PC-9 (cell line): ENCODE measurements around the gene SIGLEC11. TPM values are rescaled to one million over a fixed set of nuclear protein-coding genes. Genes with fewer than 3 reads are reported as not detected.

Experiments
- BruUV-seq: library from RNA; stranded (reverse); fragments of 400-500 nt; replicated peaks from 2 replicates; lab custom pipeline; 2021; lab: Mats Ljungman, UMichigan
- CTCF ChIA-PET: fragments of 300-600 bp; sonication (Branson Sonifier 250); formaldehyde crosslinking; loops from one replicate; lab custom pipeline; 2022; ENCODE audit warnings: antibody characterized with exemption; lab: Charles Lee
- POLR2A ChIA-PET: fragments of 300-600 bp; sonication (Branson Sonifier 250); formaldehyde crosslinking; loops from one replicate; lab custom pipeline; 2022; ENCODE audit warnings: antibody characterized with exemption; ENCODE audit not compliant: unreplicated experiment; lab: Charles Lee
- DNase-seq, 2 experiments: peaks; one replicate each; pipeline versions ENCODE4 v3.0.0 to v3.0.0-alpha.2; 2015 to 2022; ENCODE audit warnings: mixed read lengths in 1 of 2
- H2AFZ ChIP-seq: fragments of 200-600 bp; sonication (generic); 2 replicates; pipeline ENCODE4 v1.8.1; 2017; ENCODE audit warnings: antibody characterized with exemption
- H3F3A ChIP-seq: fragments of 200-600 bp; sonication (generic); 2 replicates; pipeline ENCODE4 v1.8.1; 2017; ENCODE audit warnings: antibody characterized with exemption, mild to moderate bottlenecking, low read depth; ENCODE audit not compliant: insufficient read depth
- H3K27ac ChIP-seq: fragments of 200-600 bp; sonication (generic); 2 replicates; pipeline ENCODE4 v1.6.1; 2016; ENCODE audit warnings: mixed run types
- H3K27me3 ChIP-seq: fragments of 200-600 bp; sonication (generic); 2 replicates; pipeline ENCODE4 v1.6.1; 2016; ENCODE audit warnings: low read depth, mixed run types; ENCODE audit not compliant: insufficient read depth
- H3K36me3 ChIP-seq: fragments of 200-600 bp; sonication (generic); 2 replicates; pipeline ENCODE4 v1.6.1; 2016; ENCODE audit warnings: low read depth, mixed run types
- H3K4me1 ChIP-seq: fragments of 200-600 bp; sonication (generic); replicated peaks from 2 replicates; pipeline ENCODE4 v1.6.1; 2016; ENCODE audit warnings: mixed run types; ENCODE audit not compliant: insufficient read depth
- H3K4me2 ChIP-seq: fragments of 200-600 bp; sonication (generic); 2 replicates; pipeline ENCODE4 v1.6.1; 2017; ENCODE audit warnings: mixed run types
- H3K4me3 ChIP-seq: fragments of 200-600 bp; sonication (generic); 2 replicates; pipeline ENCODE4 v1.6.1; 2016; ENCODE audit warnings: mixed run types
- H3K79me2 ChIP-seq: fragments of 200-600 bp; sonication (generic); 2 replicates; pipeline ENCODE4 v1.6.1; 2017; ENCODE audit warnings: low read depth, mixed run types
- H3K9me2 ChIP-seq: fragments of 200-600 bp; sonication (generic); 2 replicates; pipeline ENCODE4 v1.8.1; 2017; ENCODE audit warnings: mild to moderate bottlenecking; ENCODE audit not compliant: insufficient read depth
- H3K9me3 ChIP-seq: fragments of 200-600 bp; sonication (generic); 2 replicates; pipeline ENCODE4 v1.8.1; 2016; ENCODE audit warnings: low read depth; ENCODE audit not compliant: insufficient read depth
- H4K20me1 ChIP-seq: fragments of 200-600 bp; sonication (generic); 2 replicates; pipeline ENCODE4 v1.8.1; 2017; ENCODE audit not compliant: insufficient read depth
- CTCF ChIP-seq: fragments of 200-600 bp; sonication (generic); conservative IDR thresholded peaks from 2 replicates; pipeline ENCODE4 v1.6.1; 2017; ENCODE audit warnings: mixed run types, antibody characterized with exemption, mild to moderate bottlenecking, moderate library complexity
- EZH2 ChIP-seq: fragments of 200-600 bp; sonication (generic); IDR thresholded peaks from 2 replicates; pipeline ENCODE4 v1.8.0; 2017; ENCODE audit warnings: antibody characterized with exemption, low read depth
- intact Hi-C: fragments of 100-400 bp; cut with micrococcal nuclease; formaldehyde crosslinking; loops from one replicate; pipeline ENCODE4 v1.10.0; 2022; ENCODE audit not compliant: unreplicated experiment
- total RNA-seq: library from RNA; stranded (reverse); gene quantifications from 2 replicates; pipeline ENCODE4 v1.2.3, GENCODE V29; 2021

Gene SIGLEC11
- total RNA-seq, 1 experiment from 2014 or later = not detected

- intact Hi-C loops = no loop called here
- Histone ChIP-seq H3K79me2 (no peaks in the 10 kb centered on the region), H3K9me2 (no peaks in the 10 kb centered on the region), H2AFZ (no peak overlapping the region), H3K27me3 (no peaks in the 10 kb centered on the region), H3K9me3 (no peaks in the 10 kb centered on the region), H3K36me3 (0 out of 2 replicates have a peak, but pooled peaks cover 7% of the 10 kb centered on the region), H3K4me2 (no peak overlapping the region), H3F3A (peaks cover 13% of the 10 kb centered on the region; the same call in 1 of the 2 replicates), H3K4me3 (no peak overlapping the region), H4K20me1 (peaks cover 9% of the 10 kb centered on the region), H3K27ac (no peak overlapping the region), H3K4me1 (no peaks in the 10 kb centered on the region)
- ChIA-PET POLR2A (no interaction called here), CTCF (interaction anchor here (0.7 kb wide), 1 partner anchor 25 kb away, joined by 4 read pairs; the partner anchor contains the start of gene NUP62)
- no peak for TF ChIP-seq CTCF
- TF ChIP-seq EZH2 = no peak
- DNase-seq = no peak
- no TSS peak for BruUV-seq
Measured at GRCh38 chr19:49904136-49904535, 56.8 kb downstream of the SIGLEC11 start.

Other genes with a start within 250 kb of the SIGLEC11 start
- not detected in 2 replicates for gene TSKS, start 197.9 kb downstream of the SIGLEC11 start, total RNA-seq
- gene AP2A1, start 194.2 kb downstream of the SIGLEC11 start, total RNA-seq = 91.8 and 95.1 TPM in 2 replicates
- 50.0 and 60.4 TPM in 2 replicates for gene FUZ, start 147.9 kb downstream of the SIGLEC11 start, total RNA-seq
- gene MED25, start 142.9 kb downstream of the SIGLEC11 start, total RNA-seq = 92.2 and 99.6 TPM in 2 replicates
- gene PTOV1, start 110.0 kb downstream of the SIGLEC11 start, total RNA-seq = 151 and 155 TPM in 2 replicates
- 82.7 and 85.6 TPM in 2 replicates for gene PNKP, start 93.6 kb downstream of the SIGLEC11 start, total RNA-seq
- gene AKT1S1, start 83.8 kb downstream of the SIGLEC11 start, total RNA-seq = 109 and 143 TPM in 2 replicates
- 52.1 and 62.3 TPM in 2 replicates for gene TBC1D17, start 83.5 kb downstream of the SIGLEC11 start, total RNA-seq
- 0.85 TPM in 1 of 2 replicates, not detected in the other for gene IL4I1, start 64.3 kb downstream of the SIGLEC11 start, total RNA-seq
- gene ATF5, start 32.0 kb downstream of the SIGLEC11 start, total RNA-seq = 15.3 and 19.2 TPM in 2 replicates
- 66.8 and 101 TPM in 2 replicates for gene NUP62, start 31.7 kb downstream of the SIGLEC11 start, total RNA-seq
- gene VRK3, start 64.2 kb upstream of the SIGLEC11 start, total RNA-seq = 53.3 and 62.5 TPM in 2 replicates
- gene ZNF473, start 64.8 kb upstream of the SIGLEC11 start, total RNA-seq = 13.9 and 14.0 TPM in 2 replicates
- gene IZUMO2, start 202.1 kb upstream of the SIGLEC11 start, total RNA-seq = not detected in 2 replicates
- gene MYH14, start 242.4 kb upstream of the SIGLEC11 start, total RNA-seq = 115 and 169 TPM in 2 replicates